ENCODE measurements around the gene THAP4. TPM values are rescaled to one million over a fixed set of nuclear protein-coding genes. Genes with fewer than 3 reads are reported as not detected.

Gene THAP4
- total and polyA plus RNA-seq, 2 experiments from 2014 or later = 62.9 to 80.4 TPM

DNA sequence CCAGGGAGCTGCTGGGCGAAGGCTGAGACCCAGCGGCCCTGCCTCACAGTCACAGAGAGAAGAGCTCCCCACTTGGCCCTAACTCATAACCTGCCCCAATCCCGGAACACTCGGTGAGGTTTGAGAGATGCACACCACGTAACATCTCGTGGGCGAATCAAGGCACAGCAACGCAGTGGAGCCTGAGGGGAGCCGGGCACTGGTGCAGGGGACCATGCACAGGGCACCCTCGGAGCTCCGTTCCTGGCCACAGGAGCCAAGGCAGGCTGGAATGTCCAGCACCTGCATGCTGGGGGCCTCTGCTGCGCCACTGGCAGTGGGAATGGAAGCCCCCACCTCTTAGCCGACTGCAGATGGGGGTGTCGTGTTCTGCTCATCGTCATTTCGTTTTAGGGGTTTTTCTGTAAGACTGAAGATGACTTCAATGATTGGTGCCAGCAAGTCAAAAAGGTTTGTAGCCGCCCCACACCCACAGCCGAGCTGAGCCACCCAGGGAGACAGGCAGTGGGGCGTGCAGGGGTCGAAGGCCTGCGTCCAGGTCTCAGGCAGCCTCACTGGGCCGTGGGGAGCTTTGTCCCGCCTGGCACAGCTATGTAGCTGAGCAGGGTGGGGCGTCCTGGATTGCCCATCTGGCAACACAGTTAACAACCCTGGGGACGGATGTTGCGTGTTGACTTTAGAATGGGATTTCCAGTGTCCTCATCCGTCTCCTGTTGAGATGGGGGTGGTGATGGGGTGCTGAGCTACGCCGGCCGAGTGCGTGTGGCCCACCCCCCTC, 33.6 kb upstream of the THAP4 start (continued):
- TF ChIP-seq, protein P1, sequence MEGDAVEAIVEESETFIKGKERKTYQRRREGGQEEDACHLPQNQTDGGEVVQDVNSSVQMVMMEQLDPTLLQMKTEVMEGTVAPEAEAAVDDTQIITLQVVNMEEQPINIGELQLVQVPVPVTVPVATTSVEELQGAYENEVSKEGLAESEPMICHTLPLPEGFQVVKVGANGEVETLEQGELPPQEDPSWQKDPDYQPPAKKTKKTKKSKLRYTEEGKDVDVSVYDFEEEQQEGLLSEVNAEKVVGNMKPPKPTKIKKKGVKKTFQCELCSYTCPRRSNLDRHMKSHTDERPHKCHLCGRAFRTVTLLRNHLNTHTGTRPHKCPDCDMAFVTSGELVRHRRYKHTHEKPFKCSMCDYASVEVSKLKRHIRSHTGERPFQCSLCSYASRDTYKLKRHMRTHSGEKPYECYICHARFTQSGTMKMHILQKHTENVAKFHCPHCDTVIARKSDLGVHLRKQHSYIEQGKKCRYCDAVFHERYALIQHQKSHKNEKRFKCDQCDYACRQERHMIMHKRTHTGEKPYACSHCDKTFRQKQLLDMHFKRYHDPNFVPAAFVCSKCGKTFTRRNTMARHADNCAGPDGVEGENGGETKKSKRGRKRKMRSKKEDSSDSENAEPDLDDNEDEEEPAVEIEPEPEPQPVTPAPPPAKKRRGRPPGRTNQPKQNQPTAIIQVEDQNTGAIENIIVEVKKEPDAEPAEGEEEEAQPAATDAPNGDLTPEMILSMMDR (conservative IDR thresholded peaks at IDR 0.05; ENCODE audit: low read depth in 2 of 2) = no peak
- TF ChIP-seq NANOG (IDR thresholded peaks at IDR 0.05; ENCODE audit: borderline replicate concordance) = no peak
- no peak for TF ChIP-seq JUNB (IDR thresholded peaks at IDR 0.05; ENCODE audit: unreplicated experiment)

DNA sequence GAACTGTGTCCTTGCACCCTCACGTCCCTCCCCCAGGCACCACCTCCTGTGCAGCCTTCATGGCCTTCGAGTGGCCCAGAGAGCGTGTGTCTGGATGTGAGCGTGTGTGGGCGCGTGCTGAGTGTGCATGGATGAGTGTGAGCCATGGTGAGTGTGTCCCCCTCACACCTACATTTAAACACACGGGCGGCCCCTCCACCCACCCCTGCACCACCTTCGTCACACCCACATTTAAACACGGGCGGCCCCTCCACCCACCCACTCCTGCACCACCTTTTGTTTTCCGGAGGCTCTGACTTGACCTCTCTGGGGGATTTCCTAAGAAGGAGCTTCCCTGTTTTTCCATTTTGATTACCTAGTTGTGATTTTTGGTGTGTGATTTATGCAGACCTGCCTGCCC, 31.9 kb upstream of the THAP4 start:
- H3K4me3 Mint-ChIP-seq = no peak overlapping the region
- H3K4me1 Mint-ChIP-seq = peaks cover 7% of the 10 kb centered on the region
- H3K36me3 ChIP-seq (ENCODE audit: insufficient read depth) = peaks cover 4% of the 10 kb centered on the region; the same call in 1 of the 2 replicates
- no peaks in the 10 kb centered on the region; the same call in 2 of the 3 replicates for H3K9me3 Mint-ChIP-seq
- no peak overlapping the region for H2AFZ ChIP-seq
- H3K4me1 ChIP-seq (ENCODE audit: insufficient read depth) = no peaks in the 10 kb centered on the region
- H3K27ac ChIP-seq (ENCODE audit: low read depth) = no peak overlapping the region
- H4K20me1 ChIP-seq (replicated peaks; ENCODE audit: insufficient read depth) = peaks cover 4% of the 10 kb centered on the region
- DNase-seq (ENCODE audit: low spot score) (no peak), ATAC-seq (no peak)
- H3K79me2 ChIP-seq (replicated peaks; ENCODE audit: insufficient read depth) = no peaks in the 10 kb centered on the region
- peaks cover 9% of the 10 kb centered on the region for H3K27me3 Mint-ChIP-seq (ENCODE audit: insufficient read depth, low read depth, poor library complexity)
- no peaks in the 10 kb centered on the region for H3K27me3 ChIP-seq (ENCODE audit: insufficient read depth)
- H3K4me3 ChIP-seq = no peak overlapping the region
- no peak overlapping the region for H3K4me2 ChIP-seq
- no peaks in the 10 kb centered on the region for H3K9me2 ChIP-seq (ENCODE audit: insufficient read depth)
- H3K36me3 Mint-ChIP-seq (ENCODE audit: low read depth) = peaks cover 47% of the 10 kb centered on the region
- H3K27ac Mint-ChIP-seq = no peak overlapping the region
- H3F3A ChIP-seq (replicated peaks; ENCODE audit: low read depth) = peaks cover 2% of the 10 kb centered on the region; the same call in 1 of the 2 replicates
- TF ChIP-seq JUNB (IDR thresholded peaks at IDR 0.05; ENCODE audit: unreplicated experiment) (no peak), EZH2phosphoT487 (IDR thresholded peaks at IDR 0.05; ENCODE audit: unreplicated experiment) (no peak), NANOG (IDR thresholded peaks at IDR 0.05; ENCODE audit: borderline replicate concordance) (no peak), ZNF331 (CRISPR knock-in tag; IDR thresholded peaks at IDR 0.05; ENCODE audit: low read depth) (no peak), CREB1 (CRISPR knock-in tag; IDR thresholded peaks at IDR 0.05; ENCODE audit: low read depth) (no peak), ZNF114 (CRISPR knock-in tag; IDR thresholded peaks at IDR 0.05) (no peak), STAT1 (IDR thresholded peaks at IDR 0.05; ENCODE audit: unreplicated experiment) (no peak), EZH2 (IDR thresholded peaks at IDR 0.05; ENCODE audit: low read depth, unreplicated experiment) (no peak), POLR2AphosphoS5 (IDR thresholded peaks at IDR 0.05; ENCODE audit: low read depth) (no peak)
- TF ChIP-seq, protein P2, sequence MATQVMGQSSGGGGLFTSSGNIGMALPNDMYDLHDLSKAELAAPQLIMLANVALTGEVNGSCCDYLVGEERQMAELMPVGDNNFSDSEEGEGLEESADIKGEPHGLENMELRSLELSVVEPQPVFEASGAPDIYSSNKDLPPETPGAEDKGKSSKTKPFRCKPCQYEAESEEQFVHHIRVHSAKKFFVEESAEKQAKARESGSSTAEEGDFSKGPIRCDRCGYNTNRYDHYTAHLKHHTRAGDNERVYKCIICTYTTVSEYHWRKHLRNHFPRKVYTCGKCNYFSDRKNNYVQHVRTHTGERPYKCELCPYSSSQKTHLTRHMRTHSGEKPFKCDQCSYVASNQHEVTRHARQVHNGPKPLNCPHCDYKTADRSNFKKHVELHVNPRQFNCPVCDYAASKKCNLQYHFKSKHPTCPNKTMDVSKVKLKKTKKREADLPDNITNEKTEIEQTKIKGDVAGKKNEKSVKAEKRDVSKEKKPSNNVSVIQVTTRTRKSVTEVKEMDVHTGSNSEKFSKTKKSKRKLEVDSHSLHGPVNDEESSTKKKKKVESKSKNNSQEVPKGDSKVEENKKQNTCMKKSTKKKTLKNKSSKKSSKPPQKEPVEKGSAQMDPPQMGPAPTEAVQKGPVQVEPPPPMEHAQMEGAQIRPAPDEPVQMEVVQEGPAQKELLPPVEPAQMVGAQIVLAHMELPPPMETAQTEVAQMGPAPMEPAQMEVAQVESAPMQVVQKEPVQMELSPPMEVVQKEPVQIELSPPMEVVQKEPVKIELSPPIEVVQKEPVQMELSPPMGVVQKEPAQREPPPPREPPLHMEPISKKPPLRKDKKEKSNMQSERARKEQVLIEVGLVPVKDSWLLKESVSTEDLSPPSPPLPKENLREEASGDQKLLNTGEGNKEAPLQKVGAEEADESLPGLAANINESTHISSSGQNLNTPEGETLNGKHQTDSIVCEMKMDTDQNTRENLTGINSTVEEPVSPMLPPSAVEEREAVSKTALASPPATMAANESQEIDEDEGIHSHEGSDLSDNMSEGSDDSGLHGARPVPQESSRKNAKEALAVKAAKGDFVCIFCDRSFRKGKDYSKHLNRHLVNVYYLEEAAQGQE (IDR thresholded peaks at IDR 0.05; ENCODE audit: unreplicated experiment) = no peak
- TF ChIP-seq, protein P1 (conservative IDR thresholded peaks at IDR 0.05; ENCODE audit: low read depth in 2 of 2) = no peak
- TF ChIP-seq, protein P3, sequence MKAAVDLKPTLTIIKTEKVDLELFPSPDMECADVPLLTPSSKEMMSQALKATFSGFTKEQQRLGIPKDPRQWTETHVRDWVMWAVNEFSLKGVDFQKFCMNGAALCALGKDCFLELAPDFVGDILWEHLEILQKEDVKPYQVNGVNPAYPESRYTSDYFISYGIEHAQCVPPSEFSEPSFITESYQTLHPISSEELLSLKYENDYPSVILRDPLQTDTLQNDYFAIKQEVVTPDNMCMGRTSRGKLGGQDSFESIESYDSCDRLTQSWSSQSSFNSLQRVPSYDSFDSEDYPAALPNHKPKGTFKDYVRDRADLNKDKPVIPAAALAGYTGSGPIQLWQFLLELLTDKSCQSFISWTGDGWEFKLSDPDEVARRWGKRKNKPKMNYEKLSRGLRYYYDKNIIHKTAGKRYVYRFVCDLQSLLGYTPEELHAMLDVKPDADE (IDR thresholded peaks at IDR 0.05) = no peak
